ENCODE data around the gene PSAP.

- TF ChIP-seq, protein P1, sequence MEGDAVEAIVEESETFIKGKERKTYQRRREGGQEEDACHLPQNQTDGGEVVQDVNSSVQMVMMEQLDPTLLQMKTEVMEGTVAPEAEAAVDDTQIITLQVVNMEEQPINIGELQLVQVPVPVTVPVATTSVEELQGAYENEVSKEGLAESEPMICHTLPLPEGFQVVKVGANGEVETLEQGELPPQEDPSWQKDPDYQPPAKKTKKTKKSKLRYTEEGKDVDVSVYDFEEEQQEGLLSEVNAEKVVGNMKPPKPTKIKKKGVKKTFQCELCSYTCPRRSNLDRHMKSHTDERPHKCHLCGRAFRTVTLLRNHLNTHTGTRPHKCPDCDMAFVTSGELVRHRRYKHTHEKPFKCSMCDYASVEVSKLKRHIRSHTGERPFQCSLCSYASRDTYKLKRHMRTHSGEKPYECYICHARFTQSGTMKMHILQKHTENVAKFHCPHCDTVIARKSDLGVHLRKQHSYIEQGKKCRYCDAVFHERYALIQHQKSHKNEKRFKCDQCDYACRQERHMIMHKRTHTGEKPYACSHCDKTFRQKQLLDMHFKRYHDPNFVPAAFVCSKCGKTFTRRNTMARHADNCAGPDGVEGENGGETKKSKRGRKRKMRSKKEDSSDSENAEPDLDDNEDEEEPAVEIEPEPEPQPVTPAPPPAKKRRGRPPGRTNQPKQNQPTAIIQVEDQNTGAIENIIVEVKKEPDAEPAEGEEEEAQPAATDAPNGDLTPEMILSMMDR (conservative IDR thresholded peaks at IDR 0.05; ENCODE audit: low read depth, low read length): no peak
- no peak for TF ChIP-seq EZH2 (IDR thresholded peaks at IDR 0.05; ENCODE audit: borderline replicate concordance, low read depth, low read length, poor library complexity, severe bottlenecking)
Measured at GRCh38 chr10:71882813-71883659, 32.0 kb upstream of the PSAP start.
